BE2C (cell line): Measurements from ENCODE around the gene CAMTA1.

ENCODE experiments used
- DNase-seq: peaks from one replicate; pipeline ENCODE4 v3.0.0-alpha.2; 2020
- H3K27me3 ChIP-seq: fragments of 250-450 bp; sonication (Bioruptor Pico); 2 replicates; pipeline ENCODE4 v1.5.1; 2020; ENCODE audit warnings: mild to moderate bottlenecking
- H3K36me3 ChIP-seq: fragments of 250-450 bp; sonication (Bioruptor Pico); 2 replicates; pipeline ENCODE4 v1.5.1; 2020; ENCODE audit warnings: mild to moderate bottlenecking
- H3K4me1 ChIP-seq: fragments of 250-450 bp; sonication (Bioruptor Pico); 2 replicates; pipeline ENCODE4 v1.5.1; 2020
- H3K4me3 ChIP-seq: 2 replicates; pipeline ENCODE4 v1.5.1; 2011; ENCODE audit warnings: low read depth, low read length
- H3K9me3 ChIP-seq: fragments of 250-450 bp; sonication (Bioruptor Pico); 2 replicates; pipeline ENCODE4 v1.5.1; 2020
- CTCF ChIP-seq: IDR thresholded peaks from 2 replicates; pipeline ENCODE4 v1.5.1; 2012; ENCODE audit warnings: mild to moderate bottlenecking, low read depth, low read length

The CAMTA1 gene

GRCh38 chr1:7108251-7108650, 323.0 kb downstream of the CAMTA1 start:
- no peak for TF ChIP-seq CTCF
- no peaks in the 10 kb centered on the region for H3K9me3 ChIP-seq
- H3K4me3 ChIP-seq = no peak overlapping the region
- H3K27me3 ChIP-seq = no peaks in the 10 kb centered on the region
- 0 out of 2 replicates have a peak, but pooled peaks cover 3% of the 10 kb centered on the region for H3K4me1 ChIP-seq
- DNase-seq = no peak
- no peaks in the 10 kb centered on the region for H3K36me3 ChIP-seq

- Histone ChIP-seq H3K4me3 (no peak overlapping the region), H3K27me3 (no peaks in the 10 kb centered on the region)
- DNase-seq = no peak
These were observed 324.6 kb downstream of the CAMTA1 start for GRCh38 chr1:7109901-7110300.

GRCh38 chr1:7110321-7110720, 325.1 kb downstream of the CAMTA1 start:
- Histone ChIP-seq H3K4me1 (0 out of 2 replicates have a peak, but pooled peaks cover 3% of the 10 kb centered on the region), H3K9me3 (no peaks in the 10 kb centered on the region), H3K4me3 (no peak overlapping the region), H3K36me3 (no peaks in the 10 kb centered on the region), H3K27me3 (no peaks in the 10 kb centered on the region)
- TF ChIP-seq CTCF = no peak
- DNase-seq = no peak

More at GRCh38 chr1:7109901-7110300, 324.6 kb downstream of the CAMTA1 start:
- no peak for TF ChIP-seq CTCF
- Histone ChIP-seq H3K36me3 (no peaks in the 10 kb centered on the region), H3K4me1 (0 out of 2 replicates have a peak, but pooled peaks cover 3% of the 10 kb centered on the region), H3K9me3 (no peaks in the 10 kb centered on the region)

- H3K4me1 ChIP-seq = no peaks in the 10 kb centered on the region
- H3K9me3 ChIP-seq = no peaks in the 10 kb centered on the region
- no peak overlapping the region for H3K4me3 ChIP-seq
- no peaks in the 10 kb centered on the region for H3K27me3 ChIP-seq
- H3K36me3 ChIP-seq = no peaks in the 10 kb centered on the region
- no peak for DNase-seq
- TF ChIP-seq CTCF = no peak
These were observed 326.6 kb downstream of the CAMTA1 start for GRCh38 chr1:7111853-7112252.

- H3K4me3 ChIP-seq = no peak overlapping the region
- H3K9me3 ChIP-seq = no peaks in the 10 kb centered on the region
- H3K4me1 ChIP-seq = no peaks in the 10 kb centered on the region
- DNase-seq = no peak
- no peaks in the 10 kb centered on the region for H3K27me3 ChIP-seq
- no peaks in the 10 kb centered on the region for H3K36me3 ChIP-seq
- TF ChIP-seq CTCF = no peak
These were observed 327.9 kb downstream of the CAMTA1 start for GRCh38 chr1:7113136-7113535.

- no peak for DNase-seq
These were observed 328.6 kb downstream of the CAMTA1 start for GRCh38 chr1:7113822-7114221.

More at GRCh38 chr1:7113822-7114221, 328.6 kb downstream of the CAMTA1 start:
- Histone ChIP-seq H3K4me1 (no peaks in the 10 kb centered on the region), H3K36me3 (no peaks in the 10 kb centered on the region), H3K27me3 (no peaks in the 10 kb centered on the region), H3K9me3 (no peaks in the 10 kb centered on the region), H3K4me3 (no peak overlapping the region)
- TF ChIP-seq CTCF = no peak
